A549 treated with AZD2906 at 1 μM for 4 hours (cell line): Measurements from ENCODE around the gene ZSWIM2. TPM values are rescaled to one million over a fixed set of nuclear protein-coding genes. Genes with fewer than 3 reads are reported as not detected.

Experiments
- total RNA-seq: library from RNA; stranded (reverse); fragments of 200-300 nt; extraction: Qiagen RNA extraction; gene quantifications from 5 replicates; pipeline ENCODE4 v1.2.3, GENCODE V29; 2022

Gene ZSWIM2, protein sequence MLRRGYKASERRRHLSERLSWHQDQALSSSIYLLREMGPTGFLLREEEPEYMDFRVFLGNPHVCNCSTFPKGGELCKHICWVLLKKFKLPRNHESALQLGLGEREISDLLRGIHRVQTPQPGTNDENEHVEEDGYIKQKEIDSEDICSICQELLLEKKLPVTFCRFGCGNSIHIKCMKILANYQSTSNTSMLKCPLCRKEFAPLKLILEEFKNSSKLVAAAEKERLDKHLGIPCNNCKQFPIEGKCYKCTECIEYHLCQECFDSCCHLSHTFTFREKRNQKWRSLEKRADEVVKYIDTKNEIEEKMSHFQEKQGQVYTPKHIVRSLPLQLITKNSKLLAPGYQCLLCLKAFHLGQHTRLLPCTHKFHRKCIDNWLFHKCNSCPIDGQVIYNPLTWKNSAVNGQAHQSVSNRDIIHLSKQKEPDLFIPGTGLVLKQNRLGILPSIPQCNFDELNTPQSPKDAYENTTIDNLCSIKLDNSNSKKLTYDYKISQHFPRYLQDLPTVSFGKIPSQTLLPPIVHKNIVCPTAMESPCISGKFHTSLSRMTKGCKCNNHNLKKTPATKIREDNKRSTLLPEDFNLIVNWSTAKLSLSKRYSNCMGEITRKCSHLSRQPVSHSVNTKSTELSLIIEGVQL
- not detected in 5 replicates for total RNA-seq

GRCh38 chr2:186848873-186849578, at the start of gene ZSWIM2:
TSS of gene ZSWIM2 (minus strand) at chr2:186849170. CDS start at chr2:186849130, 40 bp downstream.

Other genes starting within 250 kb of the ZSWIM2 start
- 1.3 to 2.1 TPM (median 1.6 TPM) in 5 replicates for gene FAM171B, start 155.1 kb downstream of the ZSWIM2 start, total RNA-seq